OCI-LY1 (cell line): ENCODE results near the gene GSPT1.

ENCODE experiments used
- EZH2 ChIP-seq: fragments of 200-600 bp; sonication (generic), shearing (Covaris generic); IDR thresholded peaks from 2 replicates; pipeline ENCODE4 v1.8.0; 2017; ENCODE audit warnings: borderline replicate concordance, mixed run types, mild to moderate bottlenecking, antibody characterized with exemption, low read length, moderate library complexity, mixed read lengths
- TF ChIP-seq, protein P1 (sequence below): fragments of 200-600 bp; sonication (generic), shearing (Covaris generic); IDR thresholded peaks from 2 replicates; pipeline ENCODE4 v1.5.1; 2017; ENCODE audit warnings: mild to moderate bottlenecking, antibody characterized with exemption, low read length, moderate library complexity, mixed read lengths

GRCh38 chr16:11880007-11880406 lies 35.7 kb downstream of the GSPT1 start:
- TF ChIP-seq, protein P1, sequence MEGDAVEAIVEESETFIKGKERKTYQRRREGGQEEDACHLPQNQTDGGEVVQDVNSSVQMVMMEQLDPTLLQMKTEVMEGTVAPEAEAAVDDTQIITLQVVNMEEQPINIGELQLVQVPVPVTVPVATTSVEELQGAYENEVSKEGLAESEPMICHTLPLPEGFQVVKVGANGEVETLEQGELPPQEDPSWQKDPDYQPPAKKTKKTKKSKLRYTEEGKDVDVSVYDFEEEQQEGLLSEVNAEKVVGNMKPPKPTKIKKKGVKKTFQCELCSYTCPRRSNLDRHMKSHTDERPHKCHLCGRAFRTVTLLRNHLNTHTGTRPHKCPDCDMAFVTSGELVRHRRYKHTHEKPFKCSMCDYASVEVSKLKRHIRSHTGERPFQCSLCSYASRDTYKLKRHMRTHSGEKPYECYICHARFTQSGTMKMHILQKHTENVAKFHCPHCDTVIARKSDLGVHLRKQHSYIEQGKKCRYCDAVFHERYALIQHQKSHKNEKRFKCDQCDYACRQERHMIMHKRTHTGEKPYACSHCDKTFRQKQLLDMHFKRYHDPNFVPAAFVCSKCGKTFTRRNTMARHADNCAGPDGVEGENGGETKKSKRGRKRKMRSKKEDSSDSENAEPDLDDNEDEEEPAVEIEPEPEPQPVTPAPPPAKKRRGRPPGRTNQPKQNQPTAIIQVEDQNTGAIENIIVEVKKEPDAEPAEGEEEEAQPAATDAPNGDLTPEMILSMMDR: no peak
- TF ChIP-seq EZH2: no peak
